HepG2 (cell line): Measurements from ENCODE around the gene OTUB2. TPM values are rescaled to one million over a fixed set of nuclear protein-coding genes. Genes with fewer than 3 reads are reported as not detected.

Experiments
- DMAP1 ChIP-seq: IDR thresholded peaks from 2 replicates; pipeline ENCODE4 v1.6.1; 2016
- EEA1 ChIP-seq: sonication (generic); formaldehyde crosslinking; IDR thresholded peaks from 2 replicates; pipeline ENCODE4 v1.5.1; 2020; ENCODE audit warnings: mild to moderate bottlenecking, missing genetic modification reagents, borderline replicate concordance
- FOXJ3 ChIP-seq: sonication (generic); formaldehyde crosslinking; IDR thresholded peaks from 2 replicates; pipeline ENCODE4 v1.4.0; 2020; ENCODE audit warnings: missing genetic modification reagents, mild to moderate bottlenecking, borderline replicate concordance
- MYC ChIP-seq: sonication (generic); formaldehyde crosslinking; IDR thresholded peaks from 2 replicates; pipeline ENCODE4 v1.9.0; 2021; ENCODE audit warnings: missing genetic modification reagents, borderline replicate concordance
- TBX3 ChIP-seq: fragments of 450-650 bp; IDR thresholded peaks from 2 replicates; pipeline ENCODE4 v1.6.1; 2017; ENCODE audit warnings: antibody characterized with exemption, mild to moderate bottlenecking, inconsistent platforms, borderline replicate concordance
- ZNF496 ChIP-seq: sonication (generic); formaldehyde crosslinking; IDR thresholded peaks from 2 replicates; pipeline ENCODE4 v1.8.1; 2023; ENCODE audit warnings: mild to moderate bottlenecking, moderate library complexity, missing genetic modification reagents; ENCODE audit not compliant: insufficient replicate concordance
- ZNF589 ChIP-seq: sonication (generic); formaldehyde crosslinking; conservative IDR thresholded peaks from 2 replicates; pipeline ENCODE4 v1.8.0; 2022; ENCODE audit warnings: mild to moderate bottlenecking, moderate library complexity, missing genetic modification reagents
- ZNF746 ChIP-seq: sonication (generic); formaldehyde crosslinking; IDR thresholded peaks from 2 replicates; pipeline ENCODE4 v1.8.0; 2022; ENCODE audit warnings: mild to moderate bottlenecking, missing genetic modification reagents
- ZNF773 ChIP-seq: sonication (generic); formaldehyde crosslinking; IDR thresholded peaks from 2 replicates; pipeline ENCODE4 v1.4.0; 2020; ENCODE audit warnings: missing genetic modification reagents, borderline replicate concordance
- ZNF788 ChIP-seq: sonication (generic); formaldehyde crosslinking; IDR thresholded peaks from 2 replicates; pipeline ENCODE4 v1.5.0; 2020; ENCODE audit warnings: mild to moderate bottlenecking, missing genetic modification reagents, borderline replicate concordance
- polyA plus RNA-seq, 8 experiments: library from polyadenylated mRNA; depleted of rRNA in 3 of 8; stranded (reverse) in 7 of 8; unstranded in 1 of 8; fragments of >200 nt; fragmentation: Illumina TruSeq in 4 of 8; extraction: Trizol in 4 of 8; gene quantifications; 2 replicates each; pipeline versions ENCODE4 v1.2.1 to v1.2.3, GENCODE V29; 2011 to 2016; ENCODE audit warnings: low read depth in 4 of 8, missing spikeins in 1 of 8, mixed read lengths in 1 of 8; ENCODE audit not compliant: insufficient read depth in 1 of 8
- total RNA-seq, 5 experiments: library from RNA; depleted of rRNA; stranded (reverse); fragments of >200 nt; fragmentation: Illumina TruSeq; extraction: Trizol; gene quantifications; 2 replicates each; pipeline ENCODE4 v1.2.3, GENCODE V29; 2016; ENCODE audit warnings: low read depth in 1 of 5
- TF ChIP-seq, protein P1 (sequence below): sonication (generic); formaldehyde crosslinking; IDR thresholded peaks from 2 replicates; pipeline ENCODE4 v1.4.0; 2020; ENCODE audit warnings: missing genetic modification reagents, mild to moderate bottlenecking, borderline replicate concordance
- TF ChIP-seq, protein P2 (sequence below): sonication (generic); formaldehyde crosslinking; IDR thresholded peaks from 2 replicates; pipeline ENCODE4 v1.5.0; 2020; ENCODE audit warnings: mild to moderate bottlenecking, missing genetic modification reagents
- TF ChIP-seq, protein P3 (sequence below): sonication (generic); formaldehyde crosslinking; IDR thresholded peaks from one replicate; pipeline ENCODE4 v1.5.1; 2020; ENCODE audit warnings: mild to moderate bottlenecking, missing genetic modification reagents; ENCODE audit errors: not compliant biosample characterization
- TF ChIP-seq, protein P4 (sequence below): sonication (generic); formaldehyde crosslinking; IDR thresholded peaks from 2 replicates; pipeline ENCODE4 v1.4.0; 2020; ENCODE audit warnings: mild to moderate bottlenecking, missing genetic modification reagents

OTUB2 gene
- total and polyA plus RNA-seq, 2 of the 13 experiments (the other 11 are each of a cell fraction or from before 2014, with no cell fraction given), result 2.2 to 2.4 TPM

DNA sequence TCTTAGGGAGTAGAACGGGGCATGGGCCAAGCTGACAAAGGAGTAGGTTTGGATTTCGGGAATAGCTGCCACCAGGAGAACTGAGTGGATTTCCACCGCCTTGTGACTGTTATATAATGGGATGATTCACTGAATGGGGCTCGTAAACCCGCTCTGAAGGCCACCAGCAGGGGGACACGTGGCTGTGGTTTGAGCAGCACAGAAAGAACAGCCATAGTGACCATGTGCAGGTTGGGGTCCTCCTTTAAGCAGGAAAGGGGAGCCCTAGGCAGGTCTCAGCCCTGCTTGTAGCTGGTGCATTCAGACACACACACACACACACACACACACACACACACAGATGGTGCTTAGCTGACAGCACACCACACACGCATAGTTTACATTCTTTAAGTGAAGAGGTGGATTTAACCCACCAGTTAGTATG is 41.1 kb upstream of the OTUB2 start (continued):
- TF ChIP-seq, protein P1, sequence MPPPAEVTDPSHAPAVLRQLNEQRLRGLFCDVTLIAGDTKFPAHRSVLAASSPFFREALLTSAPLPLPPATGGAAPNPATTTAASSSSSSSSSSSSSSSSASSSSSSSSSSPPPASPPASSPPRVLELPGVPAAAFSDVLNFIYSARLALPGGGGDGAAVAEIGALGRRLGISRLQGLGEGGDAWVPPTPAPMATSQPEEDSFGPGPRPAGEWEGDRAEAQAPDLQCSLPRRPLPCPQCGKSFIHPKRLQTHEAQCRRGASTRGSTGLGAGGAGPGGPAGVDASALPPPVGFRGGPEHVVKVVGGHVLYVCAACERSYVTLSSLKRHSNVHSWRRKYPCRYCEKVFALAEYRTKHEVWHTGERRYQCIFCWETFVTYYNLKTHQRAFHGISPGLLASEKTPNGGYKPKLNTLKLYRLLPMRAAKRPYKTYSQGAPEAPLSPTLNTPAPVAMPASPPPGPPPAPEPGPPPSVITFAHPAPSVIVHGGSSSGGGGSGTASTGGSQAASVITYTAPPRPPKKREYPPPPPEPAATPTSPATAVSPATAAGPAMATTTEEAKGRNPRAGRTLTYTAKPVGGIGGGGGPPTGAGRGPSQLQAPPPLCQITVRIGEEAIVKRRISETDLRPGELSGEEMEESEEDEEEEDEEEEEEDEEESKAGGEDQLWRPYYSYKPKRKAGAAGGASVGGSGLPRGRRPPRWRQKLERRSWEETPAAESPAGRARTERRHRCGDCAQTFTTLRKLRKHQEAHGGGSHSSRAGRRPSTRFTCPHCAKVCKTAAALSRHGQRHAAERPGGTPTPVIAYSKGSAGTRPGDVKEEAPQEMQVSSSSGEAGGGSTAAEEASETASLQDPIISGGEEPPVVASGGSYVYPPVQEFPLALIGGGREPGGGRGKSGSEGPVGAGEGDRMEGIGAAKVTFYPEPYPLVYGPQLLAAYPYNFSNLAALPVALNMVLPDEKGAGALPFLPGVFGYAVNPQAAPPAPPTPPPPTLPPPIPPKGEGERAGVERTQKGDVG (CRISPR knock-in tag), result 0 out of 2 replicates have a peak, but pooled peaks have one; percentile 47
- TF ChIP-seq MYC (CRISPR knock-in tag), result peak; percentile 71; the same call in 1 of the 2 replicates
- TF ChIP-seq FOXJ3 (CRISPR knock-in tag), result no peak
- peak; percentile 28; the same call in 1 of the 2 replicates for TF ChIP-seq ZNF788 (CRISPR knock-in tag)
- no peak for TF ChIP-seq ZNF746 (CRISPR knock-in tag)
- no peak for TF ChIP-seq ZNF773 (CRISPR knock-in tag)
- TF ChIP-seq ZNF589 (CRISPR knock-in tag), result no peak
- TF ChIP-seq, protein P2, sequence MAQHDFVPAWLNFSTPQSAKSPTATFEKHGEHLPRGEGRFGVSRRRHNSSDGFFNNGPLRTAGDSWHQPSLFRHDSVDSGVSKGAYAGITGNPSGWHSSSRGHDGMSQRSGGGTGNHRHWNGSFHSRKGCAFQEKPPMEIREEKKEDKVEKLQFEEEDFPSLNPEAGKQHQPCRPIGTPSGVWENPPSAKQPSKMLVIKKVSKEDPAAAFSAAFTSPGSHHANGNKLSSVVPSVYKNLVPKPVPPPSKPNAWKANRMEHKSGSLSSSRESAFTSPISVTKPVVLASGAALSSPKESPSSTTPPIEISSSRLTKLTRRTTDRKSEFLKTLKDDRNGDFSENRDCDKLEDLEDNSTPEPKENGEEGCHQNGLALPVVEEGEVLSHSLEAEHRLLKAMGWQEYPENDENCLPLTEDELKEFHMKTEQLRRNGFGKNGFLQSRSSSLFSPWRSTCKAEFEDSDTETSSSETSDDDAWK (CRISPR knock-in tag), result no peak
- TF ChIP-seq EEA1 (CRISPR knock-in tag), result no peak
- TF ChIP-seq, protein P3, sequence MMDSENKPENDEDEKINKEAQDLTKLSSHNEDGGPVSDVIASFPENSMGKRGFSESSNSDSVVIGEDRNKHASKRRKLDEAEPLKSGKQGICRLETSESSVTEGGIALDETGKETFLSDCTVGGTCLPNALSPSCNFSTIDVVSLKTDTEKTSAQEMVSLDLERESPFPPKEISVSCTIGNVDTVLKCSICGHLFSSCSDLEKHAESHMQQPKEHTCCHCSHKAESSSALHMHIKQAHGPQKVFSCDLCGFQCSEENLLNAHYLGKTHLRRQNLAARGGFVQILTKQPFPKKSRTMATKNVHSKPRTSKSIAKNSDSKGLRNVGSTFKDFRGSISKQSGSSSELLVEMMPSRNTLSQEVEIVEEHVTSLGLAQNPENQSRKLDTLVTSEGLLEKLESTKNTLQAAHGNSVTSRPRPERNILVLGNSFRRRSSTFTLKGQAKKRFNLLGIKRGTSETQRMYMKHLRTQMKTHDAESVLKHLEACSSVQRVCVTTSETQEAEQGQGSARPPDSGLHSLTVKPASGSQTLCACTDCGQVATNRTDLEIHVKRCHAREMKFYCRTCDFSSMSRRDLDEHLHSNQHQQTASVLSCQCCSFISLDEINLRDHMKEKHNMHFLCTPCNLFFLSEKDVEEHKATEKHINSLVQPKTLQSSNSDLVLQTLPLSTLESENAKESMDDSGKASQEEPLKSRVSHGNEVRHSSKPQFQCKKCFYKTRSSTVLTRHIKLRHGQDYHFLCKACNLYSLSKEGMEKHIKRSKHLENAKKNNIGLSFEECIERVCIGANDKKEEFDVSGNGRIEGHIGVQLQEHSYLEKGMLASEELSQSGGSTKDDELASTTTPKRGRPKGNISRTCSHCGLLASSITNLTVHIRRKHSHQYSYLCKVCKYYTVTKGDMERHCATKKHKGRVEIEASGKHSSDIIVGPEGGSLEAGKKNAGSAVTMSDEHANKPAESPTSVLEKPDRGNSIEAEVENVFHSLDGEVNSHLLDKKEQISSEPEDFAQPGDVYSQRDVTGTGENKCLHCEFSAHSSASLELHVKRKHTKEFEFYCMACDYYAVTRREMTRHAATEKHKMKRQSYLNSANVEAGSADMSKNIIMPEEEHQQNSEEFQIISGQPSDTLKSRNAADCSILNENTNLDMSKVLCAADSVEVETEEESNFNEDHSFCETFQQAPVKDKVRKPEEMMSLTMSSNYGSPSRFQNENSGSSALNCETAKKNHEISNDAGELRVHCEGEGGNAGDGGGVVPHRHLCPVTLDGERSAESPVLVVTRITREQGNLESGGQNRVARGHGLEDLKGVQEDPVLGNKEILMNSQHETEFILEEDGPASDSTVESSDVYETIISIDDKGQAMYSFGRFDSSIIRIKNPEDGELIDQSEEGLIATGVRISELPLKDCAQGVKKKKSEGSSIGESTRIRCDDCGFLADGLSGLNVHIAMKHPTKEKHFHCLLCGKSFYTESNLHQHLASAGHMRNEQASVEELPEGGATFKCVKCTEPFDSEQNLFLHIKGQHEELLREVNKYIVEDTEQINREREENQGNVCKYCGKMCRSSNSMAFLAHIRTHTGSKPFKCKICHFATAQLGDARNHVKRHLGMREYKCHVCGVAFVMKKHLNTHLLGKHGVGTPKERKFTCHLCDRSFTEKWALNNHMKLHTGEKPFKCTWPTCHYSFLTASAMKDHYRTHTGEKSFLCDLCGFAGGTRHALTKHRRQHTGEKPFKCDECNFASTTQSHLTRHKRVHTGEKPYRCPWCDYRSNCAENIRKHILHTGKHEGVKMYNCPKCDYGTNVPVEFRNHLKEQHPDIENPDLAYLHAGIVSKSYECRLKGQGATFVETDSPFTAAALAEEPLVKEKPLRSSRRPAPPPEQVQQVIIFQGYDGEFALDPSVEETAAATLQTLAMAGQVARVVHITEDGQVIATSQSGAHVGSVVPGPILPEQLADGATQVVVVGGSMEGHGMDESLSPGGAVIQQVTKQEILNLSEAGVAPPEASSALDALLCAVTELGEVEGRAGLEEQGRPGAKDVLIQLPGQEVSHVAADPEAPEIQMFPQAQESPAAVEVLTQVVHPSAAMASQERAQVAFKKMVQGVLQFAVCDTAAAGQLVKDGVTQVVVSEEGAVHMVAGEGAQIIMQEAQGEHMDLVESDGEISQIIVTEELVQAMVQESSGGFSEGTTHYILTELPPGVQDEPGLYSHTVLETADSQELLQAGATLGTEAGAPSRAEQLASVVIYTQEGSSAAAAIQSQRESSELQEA (CRISPR knock-in tag), result peak; percentile 32
- TF ChIP-seq, protein P4, sequence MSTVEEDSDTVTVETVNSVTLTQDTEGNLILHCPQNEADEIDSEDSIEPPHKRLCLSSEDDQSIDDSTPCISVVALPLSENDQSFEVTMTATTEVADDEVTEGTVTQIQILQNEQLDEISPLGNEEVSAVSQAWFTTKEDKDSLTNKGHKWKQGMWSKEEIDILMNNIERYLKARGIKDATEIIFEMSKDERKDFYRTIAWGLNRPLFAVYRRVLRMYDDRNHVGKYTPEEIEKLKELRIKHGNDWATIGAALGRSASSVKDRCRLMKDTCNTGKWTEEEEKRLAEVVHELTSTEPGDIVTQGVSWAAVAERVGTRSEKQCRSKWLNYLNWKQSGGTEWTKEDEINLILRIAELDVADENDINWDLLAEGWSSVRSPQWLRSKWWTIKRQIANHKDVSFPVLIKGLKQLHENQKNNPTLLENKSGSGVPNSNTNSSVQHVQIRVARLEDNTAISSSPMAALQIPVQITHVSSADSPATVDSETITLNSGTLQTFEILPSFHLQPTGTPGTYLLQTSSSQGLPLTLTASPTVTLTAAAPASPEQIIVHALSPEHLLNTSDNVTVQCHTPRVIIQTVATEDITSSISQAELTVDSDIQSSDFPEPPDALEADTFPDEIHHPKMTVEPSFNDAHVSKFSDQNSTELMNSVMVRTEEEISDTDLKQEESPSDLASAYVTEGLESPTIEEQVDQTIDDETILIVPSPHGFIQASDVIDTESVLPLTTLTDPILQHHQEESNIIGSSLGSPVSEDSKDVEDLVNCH, result no peak
- TF ChIP-seq DMAP1 (CRISPR knock-in tag), result peak; percentile 52; the same call in 1 of the 2 replicates
- no peak for TF ChIP-seq ZNF496 (CRISPR knock-in tag)
- TF ChIP-seq TBX3, result no peak
